Breast epithelium (tissue), 3 donors: ENCODE results near the gene SLC50A1.

Experiments used
- CTCF ChIP-seq, 3 donors: fragments of 450-650 bp; IDR thresholded peaks; one replicate each; pipeline ENCODE4 v1.5.1; 2016 to 2017; ENCODE audit warnings: antibody characterized with exemption in 3 of 3, mild to moderate bottlenecking in 3 of 3, moderate library complexity in 3 of 3
- POLR2A ChIP-seq: fragments of 450-650 bp; IDR thresholded peaks from one replicate; pipeline ENCODE4 v1.6.1; 2016; ENCODE audit warnings: antibody characterized with exemption, mild to moderate bottlenecking, moderate library complexity
- POLR2AphosphoS5 ChIP-seq, 3 donors: sonication (generic); formaldehyde crosslinking; IDR thresholded peaks; one replicate each; pipeline ENCODE4 v1.6.1; 2017; ENCODE audit warnings: antibody characterized with exemption in 3 of 3

DNA sequence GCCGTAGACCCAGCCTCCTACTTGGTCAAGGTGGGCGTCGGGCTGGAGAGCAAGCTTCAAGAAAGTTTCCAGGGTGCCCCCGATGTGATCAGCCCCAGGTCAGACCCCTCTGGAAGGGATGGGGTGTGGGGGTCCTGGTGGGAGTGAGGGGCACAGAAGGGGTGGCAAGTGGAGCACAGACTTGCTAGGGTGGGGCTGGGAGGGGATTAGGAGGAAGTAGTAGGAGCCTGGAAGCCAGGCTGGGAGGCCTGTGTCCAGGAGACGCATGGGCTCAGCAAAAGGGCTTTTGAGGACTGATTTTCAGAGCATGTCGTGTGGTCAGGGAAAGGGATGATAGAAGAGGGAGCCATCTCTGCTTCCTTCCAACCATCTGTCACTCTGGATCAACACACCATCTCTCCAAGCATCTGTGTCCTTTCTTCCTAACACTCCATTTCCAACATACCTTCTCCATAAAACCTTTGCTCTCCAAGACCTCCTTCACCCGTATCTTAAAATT lies 46.4 kb downstream of the SLC50A1 start:
- TF ChIP-seq CTCF (IDR thresholded peaks at IDR 0.05) (no peak), POLR2AphosphoS5 (IDR thresholded peaks at IDR 0.05) (no peak), POLR2A (no peak)
